Islet of Langerhans (tissue), 1 donor: ENCODE data around the gene MIPOL1.

ENCODE experiments used
- FAIRE-seq: peaks from one replicate; lab custom pipeline; 2011; peaks lifted over from hg19 to GRCh38; lab: Jason Lieb, UNC

The MIPOL1 gene

GRCh38 chr14:37599507-37600368, 402.0 kb downstream of the MIPOL1 start:
- FAIRE-seq, result no peak

- FAIRE-seq, result no peak
These were observed 403.4 kb downstream of the MIPOL1 start for GRCh38 chr14:37600880-37601741.

GRCh38 chr14:37601865-37602264, 404.1 kb downstream of the MIPOL1 start:
- no peak for FAIRE-seq
